HG02852 (cell line): ENCODE measurements around the gene SPPL3.
"Not testable (repeated sequence)": the region's sequence is repeated elsewhere in the genome, so short reads cannot be mapped to it uniquely, and the experiment has no call there.

ENCODE experiments used
- ATAC-seq: cut with Tn5 transposase; IDR thresholded peaks from one replicate; pipeline ENCODE4 v1.9.1; 2021; ENCODE audit warnings: mild to moderate bottlenecking, moderate library complexity; ENCODE audit not compliant: unreplicated experiment

SPPL3 gene

DNA sequence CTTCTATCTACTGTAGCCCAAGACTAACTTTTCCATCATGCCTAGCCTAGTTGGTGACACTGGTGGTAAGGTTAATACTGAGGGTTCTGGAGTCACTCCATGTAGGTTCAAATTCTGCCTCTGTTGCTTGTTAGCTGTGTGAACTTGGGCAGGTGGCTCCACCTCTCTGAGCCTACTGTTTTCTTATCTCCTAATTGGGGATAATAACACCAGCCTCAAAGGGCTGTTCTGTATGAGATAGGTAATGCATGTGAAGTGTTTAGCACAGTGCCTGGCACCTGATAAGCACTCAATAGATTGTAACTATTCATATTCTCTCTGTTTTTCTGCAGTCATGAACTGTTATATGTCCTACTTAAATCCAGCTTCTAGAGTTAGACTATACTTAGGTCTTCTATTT lies 17.5 kb upstream of the SPPL3 start:
- no peak for ATAC-seq

- ATAC-seq = no peak
Observed at GRCh38 chr12:120920178-120920577, 16.0 kb upstream of the SPPL3 start.

- no peak for ATAC-seq
Observed at GRCh38 chr12:120917748-120918147, 13.6 kb upstream of the SPPL3 start.

DNA sequence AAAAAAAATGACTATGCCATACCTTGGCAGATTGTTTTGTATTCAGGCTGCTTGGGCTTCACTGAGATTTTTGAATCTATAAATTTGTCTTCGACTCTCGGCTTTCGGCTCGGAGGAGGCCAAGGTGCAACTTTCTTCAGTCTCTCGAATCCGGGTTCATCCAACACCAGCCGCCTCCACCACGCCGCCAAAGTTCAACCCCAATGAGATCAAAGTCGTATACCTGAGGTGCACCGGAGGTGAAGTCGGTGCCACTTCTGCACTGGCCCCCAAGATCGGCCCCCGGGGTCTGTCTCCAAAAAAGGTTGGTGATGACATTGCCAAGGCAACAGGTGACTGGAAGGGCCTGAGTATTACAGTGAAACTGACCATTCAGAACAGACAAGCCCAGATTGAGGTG lies 12.4 kb upstream of the SPPL3 start:
- no peak for ATAC-seq

DNA sequence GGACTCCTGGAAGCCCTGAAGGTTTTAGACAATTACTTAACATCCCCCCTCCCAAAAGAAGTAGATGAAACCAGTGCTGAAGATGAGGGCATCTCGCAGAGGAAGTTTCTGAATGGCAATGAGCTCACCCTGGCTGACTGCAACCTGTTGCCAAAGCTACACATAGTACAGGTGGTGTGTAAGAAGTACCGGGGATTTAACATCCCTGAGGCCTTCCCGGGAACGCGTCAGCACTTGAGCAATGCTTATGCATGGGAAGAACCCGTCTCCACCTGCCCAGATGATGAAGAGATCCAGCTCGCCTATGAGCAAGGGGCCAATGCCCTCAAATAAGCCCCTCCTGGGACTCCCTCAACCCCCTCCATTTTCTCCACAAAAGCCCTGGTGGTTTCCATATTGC lies 10.6 kb upstream of the SPPL3 start:
- ATAC-seq = no peak

DNA sequence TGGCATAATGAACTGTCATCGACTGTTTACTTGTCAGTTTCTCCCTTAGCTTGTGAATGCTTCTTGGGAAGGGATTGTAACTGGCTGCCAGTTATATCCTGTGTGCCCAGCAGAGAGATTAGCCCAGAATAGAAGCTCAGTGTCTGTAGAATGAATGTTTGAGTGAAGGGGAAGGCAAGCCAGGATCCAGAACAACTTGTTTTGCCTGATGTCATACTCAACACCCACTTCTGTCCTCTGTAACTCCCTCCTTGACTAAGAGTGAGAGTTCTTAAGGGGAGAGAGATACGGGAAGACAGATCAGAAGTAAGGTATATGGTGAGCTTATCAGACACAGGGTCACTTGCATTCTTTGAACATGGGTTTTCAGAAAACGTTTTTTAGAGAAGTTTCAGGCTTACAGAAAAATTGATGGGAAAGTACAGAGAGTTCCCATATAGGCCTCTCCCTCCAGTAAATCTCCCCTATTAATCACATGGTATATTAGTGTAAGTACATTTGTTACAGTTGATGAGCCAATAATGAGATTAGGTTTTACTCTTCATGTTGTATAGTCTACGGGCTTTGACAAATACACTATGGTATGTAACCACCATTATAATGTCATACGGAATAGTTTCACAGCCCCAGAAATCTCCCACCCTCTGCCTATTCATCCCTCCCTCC lies 5.6 kb upstream of the SPPL3 start:
- ATAC-seq = no peak

DNA sequence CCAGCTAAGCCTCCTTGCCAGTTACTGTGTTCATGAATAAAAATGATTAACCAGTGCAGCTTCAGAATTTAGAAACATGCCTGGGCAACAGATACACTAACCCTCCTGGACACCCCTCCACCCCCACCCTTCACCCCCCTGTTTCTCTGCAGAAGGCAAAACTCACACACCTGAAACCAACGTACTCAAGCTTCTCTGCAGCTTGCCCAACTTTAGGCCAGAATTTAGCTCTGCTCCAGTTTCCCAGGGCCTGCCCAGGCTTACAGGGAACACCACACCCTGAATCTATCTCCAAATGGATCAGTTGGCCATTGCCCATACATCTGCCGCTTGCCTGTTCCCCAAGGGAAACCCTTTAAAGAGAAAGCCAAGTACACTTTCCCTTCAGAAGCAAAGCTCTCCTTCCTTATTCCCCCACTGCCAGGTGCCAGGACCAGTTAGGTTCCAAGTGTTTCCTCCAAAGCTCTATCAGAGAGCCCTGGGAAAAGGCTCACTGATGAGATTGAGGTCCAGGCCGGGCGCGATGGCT lies 1.8 kb upstream of the SPPL3 start:
- ATAC-seq = no peak

DNA sequence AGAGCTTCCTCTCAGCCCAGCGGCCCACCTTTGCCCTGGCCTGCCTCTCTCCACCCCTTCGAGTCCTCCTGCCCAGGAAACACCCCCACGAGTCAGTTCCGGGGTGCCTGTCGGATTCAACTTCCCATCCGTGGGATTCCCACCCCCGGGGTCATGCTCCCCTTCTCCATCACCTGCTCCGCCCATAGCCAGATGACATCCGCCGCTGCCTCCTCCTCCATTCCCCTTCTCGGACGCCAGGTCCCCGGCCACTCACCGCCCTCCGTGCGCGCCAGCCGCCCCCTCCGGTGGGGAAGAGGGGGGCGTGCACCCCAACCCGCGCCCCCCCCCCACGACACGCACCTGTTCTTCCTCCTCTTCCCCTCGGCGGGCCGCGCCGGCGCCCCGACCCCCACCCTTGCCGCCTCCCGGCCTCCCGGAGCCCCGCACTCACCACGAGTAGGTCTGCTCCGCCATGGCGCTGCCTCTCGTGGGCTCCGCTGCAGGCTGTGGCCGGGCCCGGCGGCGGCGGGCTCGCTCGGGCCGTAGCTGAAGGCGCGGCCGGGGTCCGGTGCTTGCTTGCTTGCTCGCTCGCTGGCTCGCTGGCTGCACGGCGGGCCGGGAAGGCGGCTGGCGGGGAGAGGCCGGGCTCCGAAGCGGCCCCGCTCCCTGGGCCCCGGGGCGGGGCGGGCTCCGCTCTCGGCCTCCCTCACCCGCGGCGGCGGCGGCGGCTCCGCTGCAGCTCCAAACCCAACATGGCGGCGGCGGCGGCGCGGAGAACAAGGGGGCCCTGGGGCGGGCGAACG lies 554 bp downstream of the SPPL3 start:
- ATAC-seq = peak; percentile 40

DNA sequence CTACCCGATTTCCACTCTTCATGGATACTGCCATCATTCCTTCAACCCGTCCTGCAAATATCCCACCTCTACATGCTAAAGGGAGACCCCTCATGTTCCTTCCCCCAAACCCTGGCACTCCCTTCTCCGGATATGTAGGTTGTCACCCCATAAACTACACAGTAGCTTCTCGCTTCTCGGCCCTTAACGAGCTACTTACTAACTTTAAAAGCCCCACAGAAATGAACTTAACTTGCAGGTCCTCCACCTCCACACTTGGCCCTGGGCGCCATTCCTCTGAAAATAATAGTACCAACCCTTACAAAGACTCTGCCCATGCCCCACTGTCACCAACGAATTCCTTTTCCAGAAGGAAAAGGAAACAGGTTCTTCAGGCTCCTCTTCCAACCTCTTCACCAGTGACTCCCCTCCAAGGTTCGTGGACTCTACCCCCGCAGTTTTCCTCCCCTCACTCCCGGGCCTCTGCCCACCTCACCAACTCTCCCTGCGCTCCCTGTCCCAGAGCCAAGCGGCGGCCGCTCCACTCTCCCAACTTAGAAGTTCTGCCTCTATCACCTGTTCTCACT lies 1.2 kb downstream of the SPPL3 start:
- ATAC-seq = no peak

- no peak for ATAC-seq
Observed at GRCh38 chr12:120901818-120902217, 2.3 kb downstream of the SPPL3 start.

DNA sequence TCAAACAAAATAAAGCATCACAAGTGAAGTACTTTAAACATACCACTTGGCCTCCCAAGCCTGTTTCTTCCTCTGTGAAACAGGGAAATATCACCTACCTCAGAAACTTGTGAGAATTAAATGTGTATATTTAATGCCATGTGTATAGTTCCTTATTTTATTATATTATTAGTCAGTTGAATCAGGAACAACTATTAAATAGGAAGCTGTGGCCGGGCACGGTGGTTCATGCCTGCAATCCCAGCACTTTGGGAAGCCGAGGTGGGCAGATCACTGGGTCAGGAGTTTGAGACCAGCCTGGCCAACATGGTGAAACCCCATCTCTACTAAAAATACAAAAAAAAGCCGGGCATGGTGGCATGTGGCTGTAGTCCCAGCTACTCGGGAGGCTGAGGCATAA lies 3.1 kb downstream of the SPPL3 start:
- not testable (repeated sequence) for ATAC-seq

- no peak for ATAC-seq
Observed at GRCh38 chr12:120895532-120895931, 8.6 kb downstream of the SPPL3 start.

DNA sequence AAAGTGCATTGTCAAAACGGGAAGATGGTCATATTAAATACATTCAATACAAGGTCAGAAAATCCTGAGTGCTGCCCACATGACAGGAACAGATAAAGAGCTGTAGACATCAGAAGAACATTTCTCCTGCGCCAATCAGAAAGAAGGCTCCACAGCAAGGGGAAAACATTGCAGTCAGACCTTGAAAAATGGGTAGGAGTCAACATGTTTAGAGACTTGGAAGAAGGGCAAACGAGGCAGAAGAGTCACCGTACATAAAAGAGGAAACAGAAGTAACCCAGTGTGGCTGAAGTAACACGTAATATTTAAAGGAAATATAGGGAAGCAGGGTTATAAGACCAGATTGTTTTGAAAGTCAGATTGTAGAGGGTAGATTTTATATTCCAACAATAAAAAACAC lies 11.9 kb downstream of the SPPL3 start:
- no peak for ATAC-seq

- no peak for ATAC-seq
Observed at GRCh38 chr12:120890963-120891362, 13.2 kb downstream of the SPPL3 start.

DNA sequence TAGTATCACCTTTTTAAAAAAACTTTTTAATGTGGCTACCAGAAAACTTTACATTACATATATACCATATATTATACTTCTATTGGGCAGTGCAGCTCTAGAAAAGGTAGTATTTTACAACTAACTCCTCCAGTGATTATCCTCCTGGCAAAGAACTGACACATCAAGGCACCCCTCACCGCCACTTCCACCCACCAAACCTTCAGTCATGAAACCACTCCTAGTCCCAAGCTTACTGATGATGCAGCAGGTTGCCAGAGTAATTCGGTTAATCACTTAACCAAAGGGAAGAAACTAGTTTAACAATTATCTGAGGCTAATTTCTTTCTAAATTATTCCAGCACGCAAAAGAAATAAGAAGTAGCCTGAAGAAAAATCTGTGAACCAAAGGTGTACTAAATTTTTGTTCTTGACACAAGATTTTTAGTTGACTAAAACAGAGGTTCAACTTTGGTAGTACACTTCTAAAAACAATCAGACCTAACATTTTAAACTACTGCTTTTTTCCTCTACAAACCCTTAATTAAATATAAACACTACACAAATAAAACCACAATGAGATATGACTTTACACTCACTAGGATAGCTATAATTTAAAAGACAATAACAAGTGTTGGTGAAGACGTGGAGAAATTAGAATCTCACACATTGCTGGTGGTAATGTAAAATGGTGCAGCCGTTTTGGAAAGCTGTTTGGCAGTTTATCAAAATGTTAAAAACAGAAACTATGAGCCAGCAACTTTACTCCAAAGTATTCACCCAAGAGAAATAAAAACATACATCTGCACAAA lies 16.7 kb downstream of the SPPL3 start:
- ATAC-seq = no peak

DNA sequence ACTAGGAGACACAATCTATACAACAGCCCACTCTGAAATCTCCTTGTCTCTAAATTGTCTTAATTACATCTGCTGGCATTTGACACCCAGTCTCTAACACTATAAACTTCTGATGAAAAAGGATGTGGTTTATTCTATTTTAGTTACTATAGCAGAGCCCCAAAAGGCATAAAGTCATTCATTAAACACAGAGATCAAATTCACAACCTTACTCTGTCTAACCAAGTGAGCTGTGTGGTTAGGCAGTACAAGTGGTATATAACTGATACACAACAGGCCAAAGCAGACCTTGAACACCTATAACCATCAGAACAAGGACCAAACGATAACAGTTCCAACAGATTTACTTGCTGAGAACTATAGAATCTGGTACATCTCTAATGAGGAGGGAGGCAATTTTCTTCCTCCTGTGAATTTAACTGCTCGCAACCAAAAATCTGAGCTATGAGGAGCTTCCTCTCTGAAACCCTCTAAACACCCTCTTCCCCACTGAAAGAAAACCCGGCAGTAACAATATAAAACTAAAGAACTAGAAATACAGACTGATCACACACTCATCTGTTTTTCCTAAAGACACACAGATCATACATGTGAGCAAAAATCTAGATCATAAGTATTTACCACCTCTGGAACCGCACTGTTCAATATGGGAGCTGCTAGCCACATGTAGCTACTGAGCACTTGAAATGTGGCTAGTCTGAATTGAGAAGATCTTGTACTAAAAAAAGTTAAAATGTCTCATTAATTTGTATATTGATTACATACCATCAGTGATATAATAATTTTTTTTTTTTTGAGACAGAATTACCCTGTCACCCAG lies 17.7 kb downstream of the SPPL3 start:
- no peak for ATAC-seq

DNA sequence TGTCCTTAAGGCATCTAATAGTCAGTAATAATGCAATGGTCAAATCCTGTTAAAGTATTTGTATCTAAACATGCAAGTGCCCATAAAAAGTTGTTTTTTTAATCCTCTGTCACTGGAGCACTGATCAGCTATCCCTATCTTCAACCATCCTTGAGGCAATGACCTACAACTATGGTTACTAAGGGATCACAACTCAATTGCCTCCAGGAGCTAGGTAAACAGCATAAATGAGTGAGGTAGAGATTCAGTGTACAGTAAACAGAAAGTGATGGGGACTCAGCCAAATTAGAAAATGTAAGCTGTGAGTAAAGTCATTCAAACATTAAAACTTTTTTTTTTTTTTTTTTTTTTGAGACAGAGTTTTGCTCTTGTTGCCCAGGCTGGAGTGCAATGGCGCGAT lies 18.6 kb downstream of the SPPL3 start:
- no peak for ATAC-seq

DNA sequence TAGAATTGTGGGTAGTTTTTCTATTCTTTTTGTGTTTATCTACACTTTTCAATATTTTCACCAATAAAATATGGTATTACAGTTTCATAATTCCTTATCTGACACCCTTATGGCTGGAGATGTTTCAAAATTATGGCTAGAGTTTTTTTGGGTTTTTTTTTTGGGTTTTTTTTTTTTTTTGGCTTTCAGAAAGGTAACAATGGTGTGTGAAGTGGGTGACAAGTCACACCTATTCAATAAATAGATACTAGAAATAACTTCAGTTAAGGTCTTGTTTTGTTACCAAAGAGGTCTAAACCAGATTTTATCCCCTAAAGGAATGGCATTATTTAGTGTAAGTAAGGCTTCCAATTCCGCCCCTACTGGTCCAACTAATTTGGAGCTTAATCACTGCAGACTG lies 19.5 kb downstream of the SPPL3 start:
- no peak for ATAC-seq

GRCh38 chr12:120882055-120882555 lies 22.1 kb downstream of the SPPL3 start:
- no peak for ATAC-seq

DNA sequence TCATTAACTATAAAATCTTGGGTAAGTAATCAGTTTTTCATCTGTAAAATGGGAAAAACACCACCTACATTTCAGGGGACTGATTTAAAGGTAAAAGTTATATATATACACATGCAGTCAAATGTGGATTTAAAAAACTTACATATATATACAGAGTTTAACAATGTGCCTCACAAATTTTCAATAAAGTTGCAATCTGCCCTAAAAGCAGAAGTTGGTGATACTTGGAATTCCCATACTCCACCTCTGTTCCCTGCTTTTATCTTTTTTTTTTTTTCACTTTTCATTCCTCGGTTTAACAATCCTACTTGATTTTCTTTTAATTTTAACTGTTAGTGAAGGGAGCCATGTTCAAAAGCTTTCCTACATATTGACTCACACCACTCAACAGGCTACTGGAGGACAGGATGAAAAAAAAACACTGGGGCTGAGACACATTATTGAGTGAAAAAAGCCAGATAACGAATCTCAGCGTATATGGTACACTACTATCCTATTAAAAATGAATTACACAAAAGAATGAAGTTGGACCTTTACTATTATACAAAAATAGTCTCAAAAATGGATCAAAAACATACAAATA lies 24.3 kb downstream of the SPPL3 start:
- ATAC-seq = no peak
